GM23338 (cell line): ENCODE results near the gene ATG4C. TPM values are rescaled to one million over a fixed set of nuclear protein-coding genes. Genes with fewer than 3 reads are reported as not detected.

Experiments used
- ATAC-seq: fragments of 200-7000 bp; cut with Tn5 transposase; 3 replicates; pipeline ENCODE4 v1.9.1; 2020
- DNase-seq: peaks from one replicate; pipeline ENCODE4 v3.0.0-alpha.2; 2015; ENCODE audit warnings: low spot score
- H2AFZ ChIP-seq: fragments of 200-600 bp; sonication (generic); 2 replicates; pipeline ENCODE4 v1.8.0; 2016; ENCODE audit warnings: antibody characterized with exemption, mild to moderate bottlenecking, moderate library complexity
- H3F3A ChIP-seq: fragments of 200-600 bp; sonication (generic); replicated peaks from 2 replicates; pipeline ENCODE4 v1.8.0; 2017; ENCODE audit warnings: antibody characterized with exemption, mixed run types, low read depth
- H3K27ac ChIP-seq: fragments of 200-600 bp; sonication (generic); 2 replicates; pipeline ENCODE4 v1.6.1; 2016; ENCODE audit warnings: low read depth
- H3K27me3 ChIP-seq: fragments of 200-600 bp; sonication (generic); 2 replicates; pipeline ENCODE4 v1.8.0; 2016; ENCODE audit warnings: mild to moderate bottlenecking, mixed run types, moderate library complexity; ENCODE audit not compliant: insufficient read depth
- H3K36me3 ChIP-seq: fragments of 200-600 bp; sonication (generic); 2 replicates; pipeline ENCODE4 v1.8.0; 2016; ENCODE audit warnings: mild to moderate bottlenecking; ENCODE audit not compliant: insufficient read depth
- H3K4me1 ChIP-seq: fragments of 200-600 bp; sonication (generic); 2 replicates; pipeline ENCODE4 v1.8.0; 2016; ENCODE audit warnings: mild to moderate bottlenecking, moderate library complexity; ENCODE audit not compliant: insufficient read depth
- H3K4me2 ChIP-seq: fragments of 200-600 bp; sonication (generic); 2 replicates; pipeline ENCODE4 v1.7.1; 2017; ENCODE audit warnings: mixed run types
- H3K4me3 ChIP-seq: fragments of 200-600 bp; sonication (generic); 2 replicates; pipeline ENCODE4 v1.6.1; 2016; ENCODE audit warnings: mixed run types
- H3K79me2 ChIP-seq: fragments of 200-600 bp; sonication (generic); replicated peaks from 2 replicates; pipeline ENCODE4 v1.8.0; 2017; ENCODE audit warnings: mild to moderate bottlenecking; ENCODE audit not compliant: insufficient read depth
- H3K9me2 ChIP-seq: fragments of 200-600 bp; sonication (generic); 2 replicates; pipeline ENCODE4 v1.8.0; 2017; ENCODE audit not compliant: insufficient read depth
- H4K20me1 ChIP-seq: fragments of 200-600 bp; sonication (generic); replicated peaks from 2 replicates; pipeline ENCODE4 v1.8.0; 2017; ENCODE audit warnings: mild to moderate bottlenecking; ENCODE audit not compliant: insufficient read depth
- H3K27ac Mint-ChIP-seq: 2 replicates; pipeline ENCODE4 v1.8.0; 2020; ENCODE audit warnings: inconsistent platforms, mild to moderate bottlenecking, moderate library complexity, mixed read lengths
- H3K27me3 Mint-ChIP-seq: 3 replicates; pipeline ENCODE4 v1.8.0; 2022; ENCODE audit warnings: low read depth, mild to moderate bottlenecking, moderate library complexity, mixed read lengths, inconsistent platforms; ENCODE audit not compliant: insufficient read depth, poor library complexity
- H3K36me3 Mint-ChIP-seq: 3 replicates; pipeline ENCODE4 v1.8.0; 2021; ENCODE audit warnings: low read depth, mild to moderate bottlenecking, inconsistent platforms, moderate library complexity, mixed read lengths
- H3K4me1 Mint-ChIP-seq: 3 replicates; pipeline ENCODE4 v1.8.0; 2020; ENCODE audit warnings: mild to moderate bottlenecking, inconsistent platforms, mixed read lengths
- H3K4me3 Mint-ChIP-seq: 3 replicates; pipeline ENCODE4 v1.8.0; 2021; ENCODE audit warnings: moderate library complexity, mild to moderate bottlenecking, inconsistent platforms, mixed read lengths
- H3K9me3 Mint-ChIP-seq: 3 replicates; pipeline ENCODE4 v1.8.0; 2020; ENCODE audit warnings: moderate library complexity, mild to moderate bottlenecking, inconsistent platforms, mixed read lengths
- CTCF ChIP-seq, 2 experiments: fragments of 200-600 bp in 1 of 2; sonication (generic) in 1 of 2; conservative IDR thresholded peaks; 2 replicates each; pipeline versions ENCODE4 v1.5.1 to v1.6.1; 2016 to 2017; ENCODE audit warnings: antibody characterized with exemption in 2 of 2, low read depth in 2 of 2, mild to moderate bottlenecking in 2 of 2, moderate library complexity in 1 of 2
- EZH2phosphoT487 ChIP-seq: fragments of 200-600 bp; sonication (generic); IDR thresholded peaks from one replicate; pipeline ENCODE4 v1.8.1; 2018; ENCODE audit warnings: antibody characterized with exemption; ENCODE audit not compliant: unreplicated experiment
- JUNB ChIP-seq: IDR thresholded peaks from one replicate; pipeline ENCODE4 v1.6.1; 2016; ENCODE audit warnings: antibody characterized with exemption; ENCODE audit not compliant: unreplicated experiment
- POLR2AphosphoS5 ChIP-seq: IDR thresholded peaks from 2 replicates; pipeline ENCODE4 v1.6.1; 2016; ENCODE audit warnings: antibody characterized with exemption, low read depth
- ZNF331 ChIP-seq: fragments of 250-450 bp; sonication (Bioruptor Pico); IDR thresholded peaks from 2 replicates; pipeline ENCODE4 v1.5.0; 2020; ENCODE audit warnings: low read depth, mild to moderate bottlenecking, moderate library complexity
- polyA plus RNA-seq: library from polyadenylated mRNA; unstranded; fragments of >200 nt; fragmentation: Nextera tagmentation; extraction: Ambion mirVana; gene quantifications from 2 replicates; pipeline ENCODE4 v1.2.1, GENCODE V29; 2016
- total RNA-seq: library from RNA; depleted of rRNA; stranded (reverse); fragments of >200 nt; shearing (Covaris generic); gene quantifications from 2 replicates; pipeline ENCODE4 v1.2.3, GENCODE V29; 2014
- TF ChIP-seq, protein P1 (sequence below): IDR thresholded peaks from one replicate; pipeline ENCODE4 v1.6.1; 2018; ENCODE audit warnings: antibody characterized with exemption; ENCODE audit not compliant: unreplicated experiment
- TF ChIP-seq, protein P2 (sequence below): IDR thresholded peaks from 2 replicates; pipeline ENCODE4 v1.6.1; 2016; ENCODE audit warnings: antibody characterized with exemption

Gene ATG4C
- total and polyA plus RNA-seq, 2 experiments from 2014 or later, result 15.7 to 18.6 TPM

DNA sequence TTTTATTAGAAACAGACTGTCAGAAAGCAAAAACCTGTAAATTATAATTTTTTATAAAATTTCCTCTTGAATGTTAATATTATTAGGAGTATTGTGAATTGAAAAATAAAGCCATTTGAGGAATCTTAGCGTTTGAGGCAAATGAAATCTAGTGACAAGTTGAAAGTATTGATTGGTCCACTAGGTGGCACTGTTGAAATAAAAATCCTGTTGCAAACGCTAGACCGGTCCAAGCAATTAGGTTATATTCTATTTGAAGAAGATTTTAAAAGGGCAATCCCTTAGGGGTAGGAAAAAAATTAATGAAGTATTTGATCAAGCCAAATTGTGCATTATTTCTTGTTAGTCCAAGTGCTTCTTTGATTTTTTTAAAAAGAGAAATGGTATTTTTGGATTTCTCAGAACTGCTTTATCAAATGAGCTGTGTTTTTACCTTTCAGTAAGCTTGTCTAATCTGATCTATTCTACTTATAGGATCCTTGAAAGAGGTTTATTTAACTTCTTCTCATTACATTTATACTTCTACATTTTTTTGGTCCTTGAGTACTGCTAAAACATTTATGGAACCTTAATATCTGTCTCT lies 57.7 kb downstream of the ATG4C start:
- H3K4me1 Mint-ChIP-seq, result peaks cover 9% of the 10 kb centered on the region; the same call in 2 of the 3 replicates
- peak; percentile 62; the same call in 2 of the 3 replicates for ATAC-seq
- TF ChIP-seq, protein P1, sequence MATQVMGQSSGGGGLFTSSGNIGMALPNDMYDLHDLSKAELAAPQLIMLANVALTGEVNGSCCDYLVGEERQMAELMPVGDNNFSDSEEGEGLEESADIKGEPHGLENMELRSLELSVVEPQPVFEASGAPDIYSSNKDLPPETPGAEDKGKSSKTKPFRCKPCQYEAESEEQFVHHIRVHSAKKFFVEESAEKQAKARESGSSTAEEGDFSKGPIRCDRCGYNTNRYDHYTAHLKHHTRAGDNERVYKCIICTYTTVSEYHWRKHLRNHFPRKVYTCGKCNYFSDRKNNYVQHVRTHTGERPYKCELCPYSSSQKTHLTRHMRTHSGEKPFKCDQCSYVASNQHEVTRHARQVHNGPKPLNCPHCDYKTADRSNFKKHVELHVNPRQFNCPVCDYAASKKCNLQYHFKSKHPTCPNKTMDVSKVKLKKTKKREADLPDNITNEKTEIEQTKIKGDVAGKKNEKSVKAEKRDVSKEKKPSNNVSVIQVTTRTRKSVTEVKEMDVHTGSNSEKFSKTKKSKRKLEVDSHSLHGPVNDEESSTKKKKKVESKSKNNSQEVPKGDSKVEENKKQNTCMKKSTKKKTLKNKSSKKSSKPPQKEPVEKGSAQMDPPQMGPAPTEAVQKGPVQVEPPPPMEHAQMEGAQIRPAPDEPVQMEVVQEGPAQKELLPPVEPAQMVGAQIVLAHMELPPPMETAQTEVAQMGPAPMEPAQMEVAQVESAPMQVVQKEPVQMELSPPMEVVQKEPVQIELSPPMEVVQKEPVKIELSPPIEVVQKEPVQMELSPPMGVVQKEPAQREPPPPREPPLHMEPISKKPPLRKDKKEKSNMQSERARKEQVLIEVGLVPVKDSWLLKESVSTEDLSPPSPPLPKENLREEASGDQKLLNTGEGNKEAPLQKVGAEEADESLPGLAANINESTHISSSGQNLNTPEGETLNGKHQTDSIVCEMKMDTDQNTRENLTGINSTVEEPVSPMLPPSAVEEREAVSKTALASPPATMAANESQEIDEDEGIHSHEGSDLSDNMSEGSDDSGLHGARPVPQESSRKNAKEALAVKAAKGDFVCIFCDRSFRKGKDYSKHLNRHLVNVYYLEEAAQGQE, result no peak
- TF ChIP-seq EZH2phosphoT487 (no peak), CTCF (conservative IDR thresholded peaks at IDR 0.05; ENCODE audit: low read depth in 2 of 2) (peak; percentile 79 to 81), JUNB (no peak), ZNF331 (CRISPR knock-in tag) (no peak)

DNA sequence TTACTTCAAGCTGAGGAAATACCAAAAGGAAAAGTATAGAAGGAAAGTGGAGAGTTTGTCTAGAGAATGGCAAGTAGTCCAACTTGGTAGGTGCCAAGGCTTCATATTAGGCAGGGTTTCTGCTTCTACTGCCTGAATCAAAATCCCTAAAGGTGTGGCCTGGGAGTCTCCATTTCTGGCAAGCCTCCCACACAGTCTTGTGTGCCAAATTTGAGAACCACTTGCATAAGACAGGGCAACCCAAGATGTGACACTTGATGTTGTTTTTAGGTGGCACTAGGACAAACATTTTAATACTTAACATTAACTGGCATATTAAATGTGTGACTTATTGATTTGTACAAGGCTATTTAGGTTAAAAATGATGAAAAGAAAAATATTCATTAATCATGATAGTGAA lies 60.1 kb downstream of the ATG4C start:
- no peak overlapping the region for H3K4me2 ChIP-seq
- Mint-ChIP-seq H3K36me3 (no peaks in the 10 kb centered on the region), H3K27me3 (no peaks in the 10 kb centered on the region), H3K4me1 (peaks cover 10% of the 10 kb centered on the region; the same call in 2 of the 3 replicates), H3K27ac (no peak overlapping the region), H3K4me3 (no peak overlapping the region), H3K9me3 (no peaks in the 10 kb centered on the region)
- TF ChIP-seq POLR2AphosphoS5 (no peak), CTCF (conservative IDR thresholded peaks at IDR 0.05; ENCODE audit: low read depth in 2 of 2) (no peak)
- TF ChIP-seq, protein P2, sequence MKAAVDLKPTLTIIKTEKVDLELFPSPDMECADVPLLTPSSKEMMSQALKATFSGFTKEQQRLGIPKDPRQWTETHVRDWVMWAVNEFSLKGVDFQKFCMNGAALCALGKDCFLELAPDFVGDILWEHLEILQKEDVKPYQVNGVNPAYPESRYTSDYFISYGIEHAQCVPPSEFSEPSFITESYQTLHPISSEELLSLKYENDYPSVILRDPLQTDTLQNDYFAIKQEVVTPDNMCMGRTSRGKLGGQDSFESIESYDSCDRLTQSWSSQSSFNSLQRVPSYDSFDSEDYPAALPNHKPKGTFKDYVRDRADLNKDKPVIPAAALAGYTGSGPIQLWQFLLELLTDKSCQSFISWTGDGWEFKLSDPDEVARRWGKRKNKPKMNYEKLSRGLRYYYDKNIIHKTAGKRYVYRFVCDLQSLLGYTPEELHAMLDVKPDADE, result no peak
- no peaks in the 10 kb centered on the region for H3K27me3 ChIP-seq
- no peaks in the 10 kb centered on the region for H3K36me3 ChIP-seq
- no peaks in the 10 kb centered on the region for H3K79me2 ChIP-seq
- H3K9me2 ChIP-seq, result no peaks in the 10 kb centered on the region
- H3K4me1 ChIP-seq, result peaks cover 7% of the 10 kb centered on the region; the same call in 1 of the 2 replicates
- no peaks in the 10 kb centered on the region for H4K20me1 ChIP-seq
- no peak overlapping the region for H2AFZ ChIP-seq
- no peaks in the 10 kb centered on the region for H3F3A ChIP-seq
- no peak overlapping the region for H3K4me3 ChIP-seq
- ATAC-seq, result no peak
- no peak for DNase-seq
- no peak overlapping the region for H3K27ac ChIP-seq

More for the DNA sequence above, 57.7 kb downstream of the ATG4C start:
- no peaks in the 10 kb centered on the region for H3K9me2 ChIP-seq
- peaks cover 7% of the 10 kb centered on the region; the same call in 1 of the 2 replicates for H3K4me1 ChIP-seq
- H3K36me3 Mint-ChIP-seq, result no peaks in the 10 kb centered on the region
- H3K27ac Mint-ChIP-seq, result no peak overlapping the region
- peaks cover 3% of the 10 kb centered on the region for H3K27me3 Mint-ChIP-seq
- H3K4me3 ChIP-seq, result no peak overlapping the region
- H4K20me1 ChIP-seq, result no peaks in the 10 kb centered on the region
- DNase-seq, result peak; percentile 82
- H3K27me3 ChIP-seq, result no peaks in the 10 kb centered on the region
- no peaks in the 10 kb centered on the region for H3K79me2 ChIP-seq
- H3K27ac ChIP-seq, result no peak overlapping the region
- no peak overlapping the region for H3K4me3 Mint-ChIP-seq
- no peaks in the 10 kb centered on the region for H3K36me3 ChIP-seq
- no peak overlapping the region for H2AFZ ChIP-seq
- no peaks in the 10 kb centered on the region for H3F3A ChIP-seq
- no peak overlapping the region for H3K4me2 ChIP-seq
- no peaks in the 10 kb centered on the region for H3K9me3 Mint-ChIP-seq
